Measurements from ENCODE around the gene TNFRSF14. TPM values are rescaled to one million over a fixed set of nuclear protein-coding genes. Genes with fewer than 3 reads are reported as not detected.

TNFRSF14 gene
- total and polyA plus RNA-seq, 2 of the 13 experiments (the other 11 are each of a cell fraction or from before 2014, with no cell fraction given) = 11.9 to 49.9 TPM

DNA sequence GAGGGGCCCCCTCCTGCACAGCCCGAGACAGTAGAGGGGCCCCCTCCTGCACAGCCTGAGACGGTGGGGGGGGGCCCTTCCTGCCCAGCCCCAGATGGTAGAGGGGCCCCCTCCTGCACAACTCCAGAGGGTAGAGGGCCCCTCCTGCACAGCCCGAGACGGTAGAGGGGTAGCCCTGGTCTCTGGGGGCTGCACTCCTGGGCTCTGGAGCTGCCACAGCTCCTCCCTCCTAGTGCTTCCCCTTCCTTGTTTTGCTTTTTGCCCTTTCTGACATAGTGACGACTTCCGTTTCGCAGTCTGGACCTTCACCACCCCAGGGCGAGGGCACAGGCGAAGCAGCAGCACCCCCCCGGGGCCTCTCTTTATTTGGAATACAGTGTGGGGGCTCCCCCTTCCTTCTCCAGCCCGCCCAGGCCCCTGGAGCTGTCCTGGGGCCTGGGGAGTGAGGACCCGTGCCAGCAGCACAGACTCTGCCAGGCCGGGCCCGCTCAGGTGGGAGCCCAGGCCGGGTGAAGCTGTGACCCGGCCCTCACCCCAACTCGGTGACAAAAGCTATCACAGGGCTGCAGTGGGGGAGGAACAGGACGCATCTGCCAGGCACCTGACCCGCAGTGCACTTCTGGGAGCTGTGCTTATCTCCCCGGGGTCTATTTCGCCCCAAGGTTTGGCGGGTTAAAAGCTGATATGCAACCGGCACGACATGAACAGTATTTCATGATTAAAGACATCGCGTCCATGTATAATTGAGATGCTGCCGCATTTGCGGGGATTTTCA is 29.3 kb downstream of the TNFRSF14 start (continued):
- TF ChIP-seq, protein P1, sequence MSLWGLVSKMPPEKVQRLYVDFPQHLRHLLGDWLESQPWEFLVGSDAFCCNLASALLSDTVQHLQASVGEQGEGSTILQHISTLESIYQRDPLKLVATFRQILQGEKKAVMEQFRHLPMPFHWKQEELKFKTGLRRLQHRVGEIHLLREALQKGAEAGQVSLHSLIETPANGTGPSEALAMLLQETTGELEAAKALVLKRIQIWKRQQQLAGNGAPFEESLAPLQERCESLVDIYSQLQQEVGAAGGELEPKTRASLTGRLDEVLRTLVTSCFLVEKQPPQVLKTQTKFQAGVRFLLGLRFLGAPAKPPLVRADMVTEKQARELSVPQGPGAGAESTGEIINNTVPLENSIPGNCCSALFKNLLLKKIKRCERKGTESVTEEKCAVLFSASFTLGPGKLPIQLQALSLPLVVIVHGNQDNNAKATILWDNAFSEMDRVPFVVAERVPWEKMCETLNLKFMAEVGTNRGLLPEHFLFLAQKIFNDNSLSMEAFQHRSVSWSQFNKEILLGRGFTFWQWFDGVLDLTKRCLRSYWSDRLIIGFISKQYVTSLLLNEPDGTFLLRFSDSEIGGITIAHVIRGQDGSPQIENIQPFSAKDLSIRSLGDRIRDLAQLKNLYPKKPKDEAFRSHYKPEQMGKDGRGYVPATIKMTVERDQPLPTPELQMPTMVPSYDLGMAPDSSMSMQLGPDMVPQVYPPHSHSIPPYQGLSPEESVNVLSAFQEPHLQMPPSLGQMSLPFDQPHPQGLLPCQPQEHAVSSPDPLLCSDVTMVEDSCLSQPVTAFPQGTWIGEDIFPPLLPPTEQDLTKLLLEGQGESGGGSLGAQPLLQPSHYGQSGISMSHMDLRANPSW (CRISPR knock-in tag; IDR thresholded peaks at IDR 0.05; ENCODE audit: borderline replicate concordance) = no peak
- TF ChIP-seq TCF12 (IDR thresholded peaks at IDR 0.05) (no peak), TCF12 (CRISPR knock-in tag; IDR thresholded peaks at IDR 0.05) (no peak), JARID2 (CRISPR knock-in tag; IDR thresholded peaks at IDR 0.05; ENCODE audit: insufficient replicate concordance) (no peak), XRCC5 (optimal IDR thresholded peaks at IDR 0.05; ENCODE audit: low read length) (no peak)
- TF ChIP-seq, protein P2, sequence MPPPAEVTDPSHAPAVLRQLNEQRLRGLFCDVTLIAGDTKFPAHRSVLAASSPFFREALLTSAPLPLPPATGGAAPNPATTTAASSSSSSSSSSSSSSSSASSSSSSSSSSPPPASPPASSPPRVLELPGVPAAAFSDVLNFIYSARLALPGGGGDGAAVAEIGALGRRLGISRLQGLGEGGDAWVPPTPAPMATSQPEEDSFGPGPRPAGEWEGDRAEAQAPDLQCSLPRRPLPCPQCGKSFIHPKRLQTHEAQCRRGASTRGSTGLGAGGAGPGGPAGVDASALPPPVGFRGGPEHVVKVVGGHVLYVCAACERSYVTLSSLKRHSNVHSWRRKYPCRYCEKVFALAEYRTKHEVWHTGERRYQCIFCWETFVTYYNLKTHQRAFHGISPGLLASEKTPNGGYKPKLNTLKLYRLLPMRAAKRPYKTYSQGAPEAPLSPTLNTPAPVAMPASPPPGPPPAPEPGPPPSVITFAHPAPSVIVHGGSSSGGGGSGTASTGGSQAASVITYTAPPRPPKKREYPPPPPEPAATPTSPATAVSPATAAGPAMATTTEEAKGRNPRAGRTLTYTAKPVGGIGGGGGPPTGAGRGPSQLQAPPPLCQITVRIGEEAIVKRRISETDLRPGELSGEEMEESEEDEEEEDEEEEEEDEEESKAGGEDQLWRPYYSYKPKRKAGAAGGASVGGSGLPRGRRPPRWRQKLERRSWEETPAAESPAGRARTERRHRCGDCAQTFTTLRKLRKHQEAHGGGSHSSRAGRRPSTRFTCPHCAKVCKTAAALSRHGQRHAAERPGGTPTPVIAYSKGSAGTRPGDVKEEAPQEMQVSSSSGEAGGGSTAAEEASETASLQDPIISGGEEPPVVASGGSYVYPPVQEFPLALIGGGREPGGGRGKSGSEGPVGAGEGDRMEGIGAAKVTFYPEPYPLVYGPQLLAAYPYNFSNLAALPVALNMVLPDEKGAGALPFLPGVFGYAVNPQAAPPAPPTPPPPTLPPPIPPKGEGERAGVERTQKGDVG (CRISPR knock-in tag; IDR thresholded peaks at IDR 0.05; ENCODE audit: borderline replicate concordance) = no peak
- TF ChIP-seq, protein P3, sequence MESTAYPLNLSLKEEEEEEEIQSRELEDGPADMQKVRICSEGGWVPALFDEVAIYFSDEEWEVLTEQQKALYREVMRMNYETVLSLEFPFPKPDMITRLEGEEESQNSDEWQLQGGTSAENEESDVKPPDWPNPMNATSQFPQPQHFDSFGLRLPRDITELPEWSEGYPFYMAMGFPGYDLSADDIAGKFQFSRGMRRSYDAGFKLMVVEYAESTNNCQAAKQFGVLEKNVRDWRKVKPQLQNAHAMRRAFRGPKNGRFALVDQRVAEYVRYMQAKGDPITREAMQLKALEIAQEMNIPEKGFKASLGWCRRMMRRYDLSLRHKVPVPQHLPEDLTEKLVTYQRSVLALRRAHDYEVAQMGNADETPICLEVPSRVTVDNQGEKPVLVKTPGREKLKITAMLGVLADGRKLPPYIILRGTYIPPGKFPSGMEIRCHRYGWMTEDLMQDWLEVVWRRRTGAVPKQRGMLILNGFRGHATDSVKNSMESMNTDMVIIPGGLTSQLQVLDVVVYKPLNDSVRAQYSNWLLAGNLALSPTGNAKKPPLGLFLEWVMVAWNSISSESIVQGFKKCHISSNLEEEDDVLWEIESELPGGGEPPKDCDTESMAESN (CRISPR knock-in tag; conservative IDR thresholded peaks at IDR 0.05) = no peak
- TF ChIP-seq, protein P4, sequence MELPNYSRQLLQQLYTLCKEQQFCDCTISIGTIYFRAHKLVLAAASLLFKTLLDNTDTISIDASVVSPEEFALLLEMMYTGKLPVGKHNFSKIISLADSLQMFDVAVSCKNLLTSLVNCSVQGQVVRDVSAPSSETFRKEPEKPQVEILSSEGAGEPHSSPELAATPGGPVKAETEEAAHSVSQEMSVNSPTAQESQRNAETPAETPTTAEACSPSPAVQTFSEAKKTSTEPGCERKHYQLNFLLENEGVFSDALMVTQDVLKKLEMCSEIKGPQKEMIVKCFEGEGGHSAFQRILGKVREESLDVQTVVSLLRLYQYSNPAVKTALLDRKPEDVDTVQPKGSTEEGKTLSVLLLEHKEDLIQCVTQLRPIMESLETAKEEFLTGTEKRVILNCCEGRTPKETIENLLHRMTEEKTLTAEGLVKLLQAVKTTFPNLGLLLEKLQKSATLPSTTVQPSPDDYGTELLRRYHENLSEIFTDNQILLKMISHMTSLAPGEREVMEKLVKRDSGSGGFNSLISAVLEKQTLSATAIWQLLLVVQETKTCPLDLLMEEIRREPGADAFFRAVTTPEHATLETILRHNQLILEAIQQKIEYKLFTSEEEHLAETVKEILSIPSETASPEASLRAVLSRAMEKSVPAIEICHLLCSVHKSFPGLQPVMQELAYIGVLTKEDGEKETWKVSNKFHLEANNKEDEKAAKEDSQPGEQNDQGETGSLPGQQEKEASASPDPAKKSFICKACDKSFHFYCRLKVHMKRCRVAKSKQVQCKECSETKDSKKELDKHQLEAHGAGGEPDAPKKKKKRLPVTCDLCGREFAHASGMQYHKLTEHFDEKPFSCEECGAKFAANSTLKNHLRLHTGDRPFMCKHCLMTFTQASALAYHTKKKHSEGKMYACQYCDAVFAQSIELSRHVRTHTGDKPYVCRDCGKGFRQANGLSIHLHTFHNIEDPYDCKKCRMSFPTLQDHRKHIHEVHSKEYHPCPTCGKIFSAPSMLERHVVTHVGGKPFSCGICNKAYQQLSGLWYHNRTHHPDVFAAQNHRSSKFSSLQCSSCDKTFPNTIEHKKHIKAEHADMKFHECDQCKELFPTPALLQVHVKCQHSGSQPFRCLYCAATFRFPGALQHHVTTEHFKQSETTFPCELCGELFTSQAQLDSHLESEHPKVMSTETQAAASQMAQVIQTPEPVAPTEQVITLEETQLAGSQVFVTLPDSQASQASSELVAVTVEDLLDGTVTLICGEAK (IDR thresholded peaks at IDR 0.05) = no peak
- TF ChIP-seq, protein P4 (CRISPR knock-in tag; IDR thresholded peaks at IDR 0.05) = no peak; the same call in 1 of the 2 replicates

Data from HepG2 (cell line).